ENCODE data around the gene PRDM16.

The PRDM16 gene

GRCh38 chr1:3037281-3038040 is 31.5 kb upstream of the PRDM16 start:
- TF ChIP-seq CTCF (IDR thresholded peaks at IDR 0.05; ENCODE audit: low read depth, low read length, missing control alignments): no peak
- no peak for DNase-seq (ENCODE audit: low read depth)
- no peak overlapping the region for H3K4me3 ChIP-seq (ENCODE audit: low read depth, low read length)

GRCh38 chr1:3038113-3038551 is 30.9 kb upstream of the PRDM16 start:
- no peak for DNase-seq (ENCODE audit: low read depth)
- no peak overlapping the region for H3K4me3 ChIP-seq (ENCODE audit: low read depth, low read length)
- TF ChIP-seq CTCF (IDR thresholded peaks at IDR 0.05; ENCODE audit: low read depth, low read length, missing control alignments): no peak

- H3K4me3 ChIP-seq (ENCODE audit: low read depth, low read length): no peak overlapping the region
- TF ChIP-seq CTCF (IDR thresholded peaks at IDR 0.05; ENCODE audit: low read depth, low read length, missing control alignments): no peak
- DNase-seq (ENCODE audit: low read depth): no peak
Measured at GRCh38 chr1:3038571-3039181, 30.3 kb upstream of the PRDM16 start.

GRCh38 chr1:3040004-3040403 is 29.0 kb upstream of the PRDM16 start:
- TF ChIP-seq CTCF (IDR thresholded peaks at IDR 0.05; ENCODE audit: low read depth, low read length, missing control alignments): no peak
- no peak overlapping the region for H3K4me3 ChIP-seq (ENCODE audit: low read depth, low read length)
- DNase-seq (ENCODE audit: low read depth): no peak

- H3K4me3 ChIP-seq (ENCODE audit: low read depth, low read length): no peak overlapping the region
- no peak for TF ChIP-seq CTCF (IDR thresholded peaks at IDR 0.05; ENCODE audit: low read depth, low read length, missing control alignments)
- DNase-seq (ENCODE audit: low read depth): no peak
Measured at GRCh38 chr1:3042481-3042880, 26.5 kb upstream of the PRDM16 start.

GRCh38 chr1:3049164-3049563 is 19.8 kb upstream of the PRDM16 start:
- DNase-seq (ENCODE audit: low read depth): no peak
- H3K4me3 ChIP-seq (ENCODE audit: low read depth, low read length): no peak overlapping the region
- no peak for TF ChIP-seq CTCF (IDR thresholded peaks at IDR 0.05; ENCODE audit: low read depth, low read length, missing control alignments)

- DNase-seq (ENCODE audit: low read depth): no peak
- TF ChIP-seq CTCF (IDR thresholded peaks at IDR 0.05; ENCODE audit: low read depth, low read length, missing control alignments): no peak
- no peak overlapping the region for H3K4me3 ChIP-seq (ENCODE audit: low read depth, low read length)
Measured at GRCh38 chr1:3049905-3050304, 19.1 kb upstream of the PRDM16 start.
